HG03342 (cell line): Measurements from ENCODE around the gene TMEM205.
"Not testable (repeated sequence)": the region's sequence is repeated elsewhere in the genome, so short reads cannot be mapped to it uniquely, and the experiment has no call there.

Source experiments
- ATAC-seq: cut with Tn5 transposase; IDR thresholded peaks from one replicate; pipeline ENCODE4 v1.9.1; 2021; ENCODE audit warnings: mild to moderate bottlenecking, moderate library complexity; ENCODE audit not compliant: unreplicated experiment

Gene TMEM205

DNA sequence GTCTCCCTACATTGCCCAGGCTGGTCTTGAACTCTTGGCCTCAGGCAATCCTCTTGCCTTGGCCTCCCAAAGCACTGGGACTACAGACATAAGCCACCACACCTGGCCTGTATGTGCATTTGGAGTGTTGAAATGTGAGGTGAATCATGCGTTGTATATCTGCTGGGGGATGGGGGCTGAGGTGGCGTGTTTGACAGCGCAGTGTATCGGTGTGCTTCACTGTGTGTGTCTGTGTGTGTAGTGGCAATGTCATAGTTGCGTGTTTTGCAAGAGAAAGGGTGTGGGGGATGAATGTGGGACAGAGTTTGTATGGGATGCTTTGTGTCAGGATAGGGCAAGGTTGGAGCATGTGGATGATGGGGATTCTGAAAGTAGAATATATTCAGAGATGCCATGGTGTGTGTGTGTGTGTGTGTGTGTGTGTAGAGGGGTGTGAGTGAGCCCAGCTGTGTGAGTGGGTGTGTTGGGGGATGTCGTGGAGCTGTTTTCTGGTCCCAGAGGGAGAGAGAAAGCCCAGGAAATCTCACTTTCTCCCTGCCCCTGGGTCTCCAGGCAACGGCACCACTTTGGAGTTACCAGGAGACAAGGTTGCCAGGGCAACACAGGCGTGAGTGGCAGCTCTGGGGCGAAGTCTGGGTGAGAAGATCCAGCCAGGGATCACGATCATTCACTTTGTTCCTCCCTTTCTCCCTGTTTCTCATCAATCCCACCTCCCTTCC lies 27.3 kb upstream of the TMEM205 start:
- no peak for ATAC-seq

DNA sequence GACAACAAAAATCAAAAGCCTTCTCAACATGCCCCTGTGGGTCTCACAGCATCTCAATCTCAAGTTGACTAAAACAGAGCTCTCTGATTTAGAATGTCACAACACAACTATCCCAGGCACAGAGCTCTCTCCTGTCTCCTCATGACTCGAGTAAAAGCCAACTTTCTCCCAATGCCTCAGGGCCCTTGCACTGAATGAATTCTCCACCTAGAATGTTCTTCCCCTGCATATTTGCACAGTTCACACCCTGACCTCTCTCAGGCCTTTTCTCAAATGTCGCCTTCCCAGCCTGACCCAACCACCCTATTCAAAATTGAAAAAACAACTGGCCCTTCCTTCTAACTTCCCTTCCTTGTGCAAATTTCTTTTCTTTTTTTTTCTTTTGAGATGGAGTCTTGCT lies 24.7 kb upstream of the TMEM205 start:
- ATAC-seq = no peak

- ATAC-seq = no peak
Measured at GRCh38 chr19:11367528-11367927, 21.5 kb upstream of the TMEM205 start.

GRCh38 chr19:11365557-11366117 lies 19.6 kb upstream of the TMEM205 start:
- ATAC-seq = no peak

DNA sequence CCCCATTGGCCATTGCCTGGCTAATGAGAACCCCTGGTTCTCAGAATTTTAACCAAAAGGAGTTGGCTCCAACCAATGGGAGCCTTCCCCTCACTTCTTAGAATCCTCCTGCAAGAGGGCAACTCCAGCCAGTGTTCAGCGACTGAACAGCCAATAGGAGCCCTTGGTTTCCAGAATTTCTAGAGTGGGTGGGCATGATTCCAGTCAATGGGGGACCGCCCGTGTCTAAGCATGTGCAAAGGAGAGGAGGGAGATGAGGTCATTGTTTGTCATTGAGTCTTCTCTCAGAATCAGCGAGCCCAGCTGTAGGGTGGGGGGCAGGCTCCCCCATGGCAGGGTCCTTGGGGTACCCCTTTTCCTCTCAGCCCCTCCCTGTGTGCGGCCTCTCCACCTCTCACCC lies 18.9 kb upstream of the TMEM205 start:
- no peak for ATAC-seq

DNA sequence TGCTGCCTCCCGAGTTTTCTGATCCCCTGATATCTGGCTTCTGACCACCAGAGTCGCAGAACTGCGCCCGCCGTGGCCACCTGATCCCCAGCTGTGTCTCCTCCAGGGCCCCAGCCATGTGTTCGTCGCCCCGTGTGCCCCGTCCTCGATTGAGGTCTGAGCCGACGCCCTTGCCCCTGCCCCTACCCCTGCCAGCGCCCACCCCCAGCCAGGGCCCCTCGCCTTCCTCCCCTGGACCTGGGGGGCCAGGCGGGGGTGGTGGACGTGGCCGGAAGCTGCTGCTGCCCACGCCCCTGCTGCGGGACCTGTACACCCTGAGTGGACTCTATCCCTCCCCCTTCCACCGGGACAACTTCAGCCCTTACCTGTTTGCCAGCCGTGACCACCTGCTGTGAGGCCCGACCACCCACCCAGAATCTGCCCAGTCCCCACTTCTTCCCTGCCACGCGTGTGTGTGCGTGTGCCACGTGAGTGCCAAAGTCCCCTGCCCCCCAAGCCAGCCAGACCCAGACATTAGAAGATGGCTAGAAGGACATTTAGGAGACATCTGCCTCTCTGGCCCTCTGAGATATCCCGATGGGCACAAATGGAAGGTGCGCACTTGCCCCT lies 18.3 kb upstream of the TMEM205 start:
- no peak for ATAC-seq

DNA sequence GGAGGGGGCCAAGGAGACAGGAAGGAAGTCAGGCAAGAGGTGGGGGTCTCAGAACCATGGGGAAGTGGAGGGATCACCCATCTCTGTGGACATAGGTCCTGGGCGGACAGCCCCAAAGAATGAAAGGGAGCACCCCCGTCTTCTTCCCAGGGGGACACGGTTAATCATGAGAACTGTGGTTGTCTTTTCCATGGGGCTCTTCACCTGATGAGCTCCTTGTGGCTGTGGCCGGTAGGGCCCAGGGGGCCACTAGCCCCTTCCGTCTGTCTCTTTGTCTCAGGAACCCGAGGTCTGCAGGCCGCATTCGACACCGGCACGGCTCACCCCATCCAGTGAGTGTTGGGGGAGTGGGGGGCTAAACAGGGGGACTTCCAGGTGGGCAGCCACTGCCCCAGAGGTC lies 17.8 kb upstream of the TMEM205 start:
- no peak for ATAC-seq

DNA sequence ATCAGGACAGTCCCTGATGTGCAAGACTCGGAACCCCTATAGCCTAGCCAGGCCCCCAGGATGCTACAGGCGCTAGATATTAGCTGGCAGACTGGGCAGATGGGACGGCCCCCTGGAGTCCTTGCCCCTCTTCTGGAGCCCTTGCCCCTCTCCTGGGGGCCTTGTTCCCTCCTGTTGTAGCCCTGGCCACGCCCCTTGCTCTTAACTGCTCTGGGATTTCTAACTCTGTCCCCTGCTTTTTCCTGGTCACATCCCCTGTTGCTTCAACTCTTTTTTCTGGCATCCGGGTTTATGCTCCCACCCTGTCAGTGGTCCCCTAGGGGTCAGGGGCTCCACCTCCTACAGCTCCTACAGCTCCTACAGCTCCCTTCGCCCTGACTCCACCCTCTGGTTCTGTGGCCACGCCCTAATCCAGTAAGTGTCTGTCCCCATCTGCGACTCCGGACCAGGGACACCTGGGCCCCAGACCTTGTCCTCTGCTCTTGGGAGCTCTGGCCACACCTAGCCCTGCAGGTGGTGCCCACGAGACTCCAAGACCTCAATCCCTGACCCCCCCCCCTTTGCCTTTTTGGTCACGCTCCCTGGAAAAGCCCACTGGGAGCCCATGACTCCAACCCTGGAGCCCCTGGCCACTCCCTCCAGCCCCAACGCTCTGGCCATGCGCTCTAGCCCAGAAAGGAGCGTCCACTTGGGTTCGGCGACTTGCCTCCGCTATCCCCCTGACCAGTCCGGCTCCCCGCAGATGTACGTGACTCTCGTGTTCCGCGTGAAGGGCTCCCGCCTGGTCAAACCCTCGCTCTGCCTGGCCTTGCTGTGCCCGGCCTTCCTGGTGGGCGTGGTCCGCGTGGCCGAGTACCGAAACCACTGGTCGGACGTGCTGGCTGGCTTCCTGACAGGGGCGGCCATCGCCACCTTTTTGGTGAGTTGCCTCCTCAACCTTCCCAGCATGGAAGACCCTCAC lies 16.0 kb upstream of the TMEM205 start:
- ATAC-seq = no peak

DNA sequence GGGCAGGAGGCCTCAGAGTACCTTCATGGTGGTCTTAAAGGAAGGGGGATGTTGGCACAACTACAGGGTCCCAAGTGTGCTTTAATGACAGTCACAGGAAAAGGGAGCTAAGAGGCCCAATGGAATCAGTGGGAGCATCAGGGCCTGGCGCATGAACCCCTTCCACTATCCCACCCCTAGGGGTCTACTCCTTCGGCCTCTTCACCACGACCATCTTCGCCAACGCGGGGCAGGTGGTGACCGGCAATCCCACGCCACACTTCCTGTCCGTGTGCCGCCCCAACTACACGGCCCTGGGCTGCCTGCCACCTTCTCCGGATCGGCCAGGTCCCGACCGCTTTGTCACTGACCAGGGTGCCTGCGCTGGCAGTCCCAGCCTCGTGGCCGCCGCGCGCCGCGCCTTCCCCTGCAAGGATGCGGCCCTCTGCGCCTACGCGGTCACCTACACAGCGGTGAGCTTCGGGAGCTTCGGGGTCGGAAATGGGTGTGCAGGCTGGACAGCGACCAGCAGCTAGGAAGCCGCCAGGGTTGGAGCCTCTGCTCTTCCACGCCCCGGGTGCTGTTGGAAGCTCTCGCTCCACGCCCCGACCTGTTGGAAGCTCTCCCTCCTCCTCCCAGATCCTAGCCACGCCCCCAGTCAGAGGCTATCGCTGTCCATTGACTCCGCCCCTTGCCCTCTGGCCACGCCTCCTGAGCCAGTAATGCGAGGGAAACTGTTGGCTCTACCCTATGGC lies 15.1 kb upstream of the TMEM205 start:
- ATAC-seq = no peak

GRCh38 chr19:11359421-11359820 lies 13.4 kb upstream of the TMEM205 start:
- no peak for ATAC-seq

- no peak for ATAC-seq
Measured at GRCh38 chr19:11356676-11357550, 10.8 kb upstream of the TMEM205 start.

DNA sequence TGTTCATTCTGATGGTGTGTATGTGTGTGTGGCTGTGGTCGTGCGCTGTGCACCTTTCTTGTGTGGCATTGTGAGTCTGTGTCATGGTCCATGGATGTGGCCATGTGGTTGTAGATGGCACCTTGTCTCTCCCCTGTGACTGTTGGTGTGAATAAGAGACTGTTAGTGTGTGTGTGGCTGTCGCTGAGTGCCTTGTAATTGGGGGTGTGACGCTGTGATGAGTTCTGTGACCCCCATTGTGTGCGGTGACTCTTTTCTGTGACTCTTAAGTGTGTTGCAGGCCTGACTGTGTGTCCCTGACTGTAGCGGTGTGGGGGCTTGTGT lies 10.0 kb upstream of the TMEM205 start:
- no peak for ATAC-seq

- peak; percentile 66 for ATAC-seq
Measured at GRCh38 chr19:11355160-11356073, 9.3 kb upstream of the TMEM205 start, which contains the start of gene PLPPR2. TSS of gene PLPPR2 (plus strand) at chr19:11355432. CDS start at chr19:11357674, 2,242 bp downstream.

GRCh38 chr19:11354102-11354501 lies 8.0 kb upstream of the TMEM205 start:
- ATAC-seq = not testable (repeated sequence)

- ATAC-seq = no peak
Measured at GRCh38 chr19:11349171-11349570, 3.1 kb upstream of the TMEM205 start.

DNA sequence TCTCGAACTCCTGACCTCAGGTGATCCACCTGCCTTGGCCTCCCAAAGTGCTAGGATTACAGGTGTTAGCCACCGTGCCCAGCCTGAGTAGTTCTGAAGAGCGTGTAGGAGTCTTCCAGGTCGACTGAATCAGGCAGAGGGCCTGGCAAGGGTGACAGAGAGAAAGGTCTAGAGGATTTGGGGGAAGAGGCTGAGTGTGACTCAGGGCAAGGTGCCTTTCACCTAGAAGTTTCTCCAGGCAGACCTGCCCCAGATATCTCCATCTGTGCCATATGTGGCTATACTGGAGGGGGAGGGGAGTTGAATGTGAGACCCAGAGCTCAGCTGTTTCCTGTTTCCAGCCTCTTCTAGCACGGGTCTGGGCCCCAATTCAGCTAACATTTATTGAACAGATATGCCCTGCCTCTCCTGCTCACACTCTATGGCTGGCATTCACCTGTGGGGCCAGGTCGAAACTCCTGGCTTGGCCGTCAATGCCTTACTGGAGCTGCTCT lies 1.5 kb upstream of the TMEM205 start:
- ATAC-seq = no peak

GRCh38 chr19:11345122-11345803 lies 805 bp downstream of the TMEM205 start:
- ATAC-seq = no peak

DNA sequence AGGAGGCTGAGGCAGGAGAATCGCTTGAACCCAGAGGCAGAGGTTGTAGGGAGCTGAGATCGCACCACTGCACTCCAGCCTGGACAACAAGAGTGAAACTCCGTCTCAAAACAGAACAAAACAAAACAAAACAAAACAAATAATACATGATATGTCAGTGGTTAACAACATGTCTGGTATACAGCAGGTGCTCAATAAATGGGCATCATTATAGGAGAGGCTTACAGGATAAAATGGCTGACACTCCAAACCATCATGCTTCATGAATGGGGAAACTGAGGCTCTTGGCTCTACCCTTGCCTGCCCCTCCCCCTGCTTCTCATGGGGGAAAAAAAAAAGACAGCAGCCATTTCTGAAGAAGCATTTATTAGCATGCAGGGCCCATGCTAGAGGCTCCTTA lies 3.6 kb downstream of the TMEM205 start:
- no peak for ATAC-seq
